ENCODE measurements around the gene RAB11FIP4. TPM values are rescaled to one million over a fixed set of nuclear protein-coding genes. Genes with fewer than 3 reads are reported as not detected.

Gene RAB11FIP4
- total and polyA plus RNA-seq, 2 of the 13 experiments (the other 11 are each of a cell fraction or from before 2014, with no cell fraction given) = 28.0 to 89.3 TPM

GRCh38 chr17:31488264-31488981 is 96.9 kb downstream of the RAB11FIP4 start (continued):
- TF ChIP-seq ZNF609 (CRISPR knock-in tag; IDR thresholded peaks at IDR 0.05; ENCODE audit: borderline replicate concordance) (no peak), ETS1 (CRISPR knock-in tag; IDR thresholded peaks at IDR 0.05) (no peak), ETV5 (CRISPR knock-in tag; IDR thresholded peaks at IDR 0.05; ENCODE audit: borderline replicate concordance) (0 out of 2 replicates have a peak, but pooled peaks have one; percentile 21), ZBTB7B (CRISPR knock-in tag; IDR thresholded peaks at IDR 0.05) (no peak), ZNF407 (CRISPR knock-in tag; IDR thresholded peaks at IDR 0.05; ENCODE audit: not compliant biosample characterization) (peak; percentile 57)
- TF ChIP-seq, protein P1, sequence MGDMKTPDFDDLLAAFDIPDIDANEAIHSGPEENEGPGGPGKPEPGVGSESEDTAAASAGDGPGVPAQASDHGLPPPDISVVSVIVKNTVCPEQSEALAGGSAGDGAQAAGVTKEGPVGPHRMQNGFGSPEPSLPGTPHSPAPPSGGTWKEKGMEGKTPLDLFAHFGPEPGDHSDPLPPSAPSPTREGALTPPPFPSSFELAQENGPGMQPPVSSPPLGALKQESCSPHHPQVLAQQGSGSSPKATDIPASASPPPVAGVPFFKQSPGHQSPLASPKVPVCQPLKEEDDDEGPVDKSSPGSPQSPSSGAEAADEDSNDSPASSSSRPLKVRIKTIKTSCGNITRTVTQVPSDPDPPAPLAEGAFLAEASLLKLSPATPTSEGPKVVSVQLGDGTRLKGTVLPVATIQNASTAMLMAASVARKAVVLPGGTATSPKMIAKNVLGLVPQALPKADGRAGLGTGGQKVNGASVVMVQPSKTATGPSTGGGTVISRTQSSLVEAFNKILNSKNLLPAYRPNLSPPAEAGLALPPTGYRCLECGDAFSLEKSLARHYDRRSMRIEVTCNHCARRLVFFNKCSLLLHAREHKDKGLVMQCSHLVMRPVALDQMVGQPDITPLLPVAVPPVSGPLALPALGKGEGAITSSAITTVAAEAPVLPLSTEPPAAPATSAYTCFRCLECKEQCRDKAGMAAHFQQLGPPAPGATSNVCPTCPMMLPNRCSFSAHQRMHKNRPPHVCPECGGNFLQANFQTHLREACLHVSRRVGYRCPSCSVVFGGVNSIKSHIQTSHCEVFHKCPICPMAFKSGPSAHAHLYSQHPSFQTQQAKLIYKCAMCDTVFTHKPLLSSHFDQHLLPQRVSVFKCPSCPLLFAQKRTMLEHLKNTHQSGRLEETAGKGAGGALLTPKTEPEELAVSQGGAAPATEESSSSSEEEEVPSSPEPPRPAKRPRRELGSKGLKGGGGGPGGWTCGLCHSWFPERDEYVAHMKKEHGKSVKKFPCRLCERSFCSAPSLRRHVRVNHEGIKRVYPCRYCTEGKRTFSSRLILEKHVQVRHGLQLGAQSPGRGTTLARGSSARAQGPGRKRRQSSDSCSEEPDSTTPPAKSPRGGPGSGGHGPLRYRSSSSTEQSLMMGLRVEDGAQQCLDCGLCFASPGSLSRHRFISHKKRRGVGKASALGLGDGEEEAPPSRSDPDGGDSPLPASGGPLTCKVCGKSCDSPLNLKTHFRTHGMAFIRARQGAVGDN (CRISPR knock-in tag; IDR thresholded peaks at IDR 0.05) = peak; percentile 45

All from HepG2 (cell line).